GM12892 (cell line): ENCODE data around the gene C15orf62.

Experiments
- POLR2A ChIP-seq: IDR thresholded peaks from 2 replicates; pipeline ENCODE4 v1.6.1; 2011; ENCODE audit warnings: low read depth, low read length, control low read depth
- POLR2AphosphoS5 ChIP-seq: IDR thresholded peaks from 2 replicates; pipeline ENCODE4 v1.6.1; 2011; ENCODE audit warnings: low read depth, low read length, control low read depth
- TAF1 ChIP-seq: IDR thresholded peaks from 2 replicates; pipeline ENCODE4 v1.6.1; 2011; ENCODE audit warnings: low read depth, mild to moderate bottlenecking, control low read depth, low read length, borderline replicate concordance

GRCh38 chr15:40754883-40755811 lies 14.6 kb upstream of the C15orf62 start, which contains the start of gene RMDN3:
- TF ChIP-seq POLR2A (peak; percentile 96), TAF1 (peak; percentile 88), POLR2AphosphoS5 (peak; percentile 95)
